KMS-11 (cell line): ENCODE data around the gene RIPOR3.

ENCODE experiments used
- H2AFZ ChIP-seq: fragments of 200-600 bp; sonication (generic); 2 replicates; pipeline ENCODE4 v1.6.1; 2016; ENCODE audit warnings: antibody characterized with exemption, mixed run types, low read depth
- H3K27ac ChIP-seq: fragments of 200-600 bp; sonication (generic); 2 replicates; pipeline ENCODE4 v1.6.1; 2016; ENCODE audit warnings: mild to moderate bottlenecking, mixed run types
- H3K27me3 ChIP-seq: fragments of 200-600 bp; sonication (generic); 2 replicates; pipeline ENCODE4 v1.6.1; 2017; ENCODE audit warnings: mild to moderate bottlenecking, low read depth, mixed run types, moderate library complexity; ENCODE audit not compliant: insufficient read depth
- H3K36me3 ChIP-seq: fragments of 200-600 bp; sonication (generic); 2 replicates; pipeline ENCODE4 v1.6.1; 2017; ENCODE audit warnings: mild to moderate bottlenecking, mixed run types; ENCODE audit not compliant: insufficient read depth
- H3K4me1 ChIP-seq: fragments of 200-600 bp; sonication (generic); 2 replicates; pipeline ENCODE4 v1.6.1; 2016; ENCODE audit warnings: mild to moderate bottlenecking, low read depth, mixed run types; ENCODE audit not compliant: poor library complexity, severe bottlenecking
- H3K4me2 ChIP-seq: fragments of 200-600 bp; sonication (generic); 2 replicates; pipeline ENCODE4 v1.7.0; 2016; ENCODE audit warnings: mild to moderate bottlenecking, mixed run types
- H3K4me3 ChIP-seq: fragments of 200-600 bp; sonication (generic); IDR thresholded peaks from 2 replicates; pipeline ENCODE4 v1.6.1; 2017; ENCODE audit warnings: low read depth, low read length, mixed read lengths; ENCODE audit not compliant: insufficient read depth
- H3K79me2 ChIP-seq: fragments of 200-600 bp; sonication (generic); 2 replicates; pipeline ENCODE4 v1.6.1; 2016; ENCODE audit warnings: low read depth, mixed run types; ENCODE audit not compliant: insufficient read depth
- H3K9ac ChIP-seq: fragments of 200-600 bp; sonication (generic); 2 replicates; pipeline ENCODE4 v1.6.1; 2016; ENCODE audit warnings: mild to moderate bottlenecking, mixed run types
- H4K20me1 ChIP-seq: fragments of 200-600 bp; sonication (generic); 2 replicates; pipeline ENCODE4 v1.6.1; 2016; ENCODE audit warnings: mild to moderate bottlenecking, mixed run types; ENCODE audit not compliant: insufficient read depth
- TF ChIP-seq, protein P1 (sequence below): fragments of 200-600 bp; sonication (generic); conservative IDR thresholded peaks from 2 replicates; pipeline ENCODE4 v1.6.1; 2017; ENCODE audit warnings: low read depth, mild to moderate bottlenecking, antibody characterized with exemption, low read length, moderate library complexity, mixed read lengths

The RIPOR3 gene

DNA sequence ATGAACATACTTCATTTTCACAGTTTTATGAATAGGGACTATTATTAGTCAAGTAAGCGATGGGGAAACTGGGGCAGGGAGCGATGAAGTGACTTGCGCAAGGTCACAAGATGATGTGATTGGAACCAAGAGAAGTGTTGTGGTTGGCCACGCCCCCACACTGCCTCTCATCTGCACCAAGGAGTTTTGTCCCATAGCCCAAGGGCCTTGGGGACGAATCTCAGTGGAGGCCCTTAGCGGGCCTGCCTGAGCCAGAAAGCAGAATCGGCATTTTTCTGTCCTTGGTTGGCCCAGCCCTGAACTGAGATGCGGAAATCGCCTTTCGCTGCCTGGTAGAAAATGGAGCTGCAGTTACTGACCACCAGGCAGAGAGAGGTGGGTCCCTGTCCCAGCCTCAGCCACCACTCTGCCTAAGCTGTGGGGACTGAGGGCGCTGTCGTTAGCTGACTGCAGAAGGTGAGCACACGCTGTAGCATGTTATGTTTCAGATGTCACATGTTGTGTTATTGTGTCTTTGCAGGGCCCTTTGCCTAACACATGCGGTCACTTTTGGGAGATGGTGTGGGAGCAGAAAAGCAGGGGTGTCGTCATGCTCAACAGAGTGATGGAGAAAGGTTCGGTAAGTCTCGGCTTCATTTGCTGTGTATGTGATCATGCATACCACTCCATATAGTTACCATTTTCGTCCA, 123.3 kb downstream of the RIPOR3 start:
- no peaks in the 10 kb centered on the region for H4K20me1 ChIP-seq
- TF ChIP-seq, protein P1, sequence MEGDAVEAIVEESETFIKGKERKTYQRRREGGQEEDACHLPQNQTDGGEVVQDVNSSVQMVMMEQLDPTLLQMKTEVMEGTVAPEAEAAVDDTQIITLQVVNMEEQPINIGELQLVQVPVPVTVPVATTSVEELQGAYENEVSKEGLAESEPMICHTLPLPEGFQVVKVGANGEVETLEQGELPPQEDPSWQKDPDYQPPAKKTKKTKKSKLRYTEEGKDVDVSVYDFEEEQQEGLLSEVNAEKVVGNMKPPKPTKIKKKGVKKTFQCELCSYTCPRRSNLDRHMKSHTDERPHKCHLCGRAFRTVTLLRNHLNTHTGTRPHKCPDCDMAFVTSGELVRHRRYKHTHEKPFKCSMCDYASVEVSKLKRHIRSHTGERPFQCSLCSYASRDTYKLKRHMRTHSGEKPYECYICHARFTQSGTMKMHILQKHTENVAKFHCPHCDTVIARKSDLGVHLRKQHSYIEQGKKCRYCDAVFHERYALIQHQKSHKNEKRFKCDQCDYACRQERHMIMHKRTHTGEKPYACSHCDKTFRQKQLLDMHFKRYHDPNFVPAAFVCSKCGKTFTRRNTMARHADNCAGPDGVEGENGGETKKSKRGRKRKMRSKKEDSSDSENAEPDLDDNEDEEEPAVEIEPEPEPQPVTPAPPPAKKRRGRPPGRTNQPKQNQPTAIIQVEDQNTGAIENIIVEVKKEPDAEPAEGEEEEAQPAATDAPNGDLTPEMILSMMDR, result no peak
- no peak overlapping the region for H3K9ac ChIP-seq
- H3K27ac ChIP-seq, result no peak overlapping the region
- H3K36me3 ChIP-seq, result no peaks in the 10 kb centered on the region
- H3K4me1 ChIP-seq, result peaks cover 29% of the 10 kb centered on the region
- no peak overlapping the region for H3K4me3 ChIP-seq
- no peaks in the 10 kb centered on the region for H3K79me2 ChIP-seq
- H3K27me3 ChIP-seq, result no peaks in the 10 kb centered on the region
- H3K4me2 ChIP-seq, result no peak overlapping the region
- no peak overlapping the region for H2AFZ ChIP-seq

- Histone ChIP-seq H3K4me1 (peaks cover 22% of the 10 kb centered on the region), H3K27me3 (no peaks in the 10 kb centered on the region), H4K20me1 (no peaks in the 10 kb centered on the region), H3K27ac (no peak overlapping the region), H3K79me2 (no peaks in the 10 kb centered on the region), H3K9ac (no peak overlapping the region), H2AFZ (no peak overlapping the region), H3K4me2 (no peak overlapping the region), H3K36me3 (no peaks in the 10 kb centered on the region), H3K4me3 (no peak overlapping the region)
- TF ChIP-seq, protein P1, result no peak
These were observed 125.5 kb downstream of the RIPOR3 start for GRCh38 chr20:50565871-50566270.

GRCh38 chr20:50565383-50565782, 126.0 kb downstream of the RIPOR3 start:
- Histone ChIP-seq H3K4me3 (no peak overlapping the region), H3K4me1 (peaks cover 17% of the 10 kb centered on the region), H4K20me1 (no peaks in the 10 kb centered on the region), H3K9ac (no peak overlapping the region), H2AFZ (no peak overlapping the region), H3K36me3 (no peaks in the 10 kb centered on the region), H3K27me3 (no peaks in the 10 kb centered on the region), H3K79me2 (no peaks in the 10 kb centered on the region), H3K27ac (no peak overlapping the region), H3K4me2 (no peak overlapping the region)
- TF ChIP-seq, protein P1, result no peak

- Histone ChIP-seq H3K4me3 (no peak overlapping the region), H3K27me3 (no peaks in the 10 kb centered on the region), H2AFZ (no peak overlapping the region), H3K4me2 (no peak overlapping the region), H3K9ac (no peak overlapping the region), H3K36me3 (no peaks in the 10 kb centered on the region), H3K79me2 (no peaks in the 10 kb centered on the region), H4K20me1 (no peaks in the 10 kb centered on the region), H3K4me1 (no peaks in the 10 kb centered on the region), H3K27ac (no peak overlapping the region)
- TF ChIP-seq, protein P1, result no peak
These were observed 128.0 kb downstream of the RIPOR3 start for GRCh38 chr20:50563133-50563944.
